ENCODE data around the gene ATP8B1. TPM values are rescaled to one million over a fixed set of nuclear protein-coding genes. Genes with fewer than 3 reads are reported as not detected.
A peak's percentile ranks its signal among the peaks of the same experiment; 100 is the strongest.

Gene ATP8B1
- total RNA-seq, 2 experiments from 2014 or later: 0.18 to 0.38 TPM

GRCh38 chr18:57844319-57844718, 41.2 kb upstream of the ATP8B1 start:
- DNase-seq (no peak), ATAC-seq (no peak)
- Mint-ChIP-seq H3K4me1 (ENCODE audit: low read depth) (peaks cover 23% of the 10 kb centered on the region), H3K36me3 (ENCODE audit: low read depth) (no peaks in the 10 kb centered on the region), H3K27me3 (peaks cover 30% of the 10 kb centered on the region), H3K9me3 (no peaks in the 10 kb centered on the region), H3K4me3 (no peak overlapping the region), H3K27ac (no peak overlapping the region)
- CTCF ChIA-PET: no interaction called here
- intact Hi-C loops (cut with micrococcal nuclease): loop anchor here (5.0 kb wide), 1 partner anchor 212 kb away; no protein-coding TSS in a partner anchor
- no peak for TF ChIP-seq CTCF (IDR thresholded peaks at IDR 0.05)
- POLR2A ChIA-PET: no interaction called here

GRCh38 chr18:57843386-57843785, 40.3 kb upstream of the ATP8B1 start:
- no peaks in the 10 kb centered on the region for H3K36me3 Mint-ChIP-seq (ENCODE audit: low read depth)
- no peaks in the 10 kb centered on the region for H3K9me3 Mint-ChIP-seq
- no peak for TF ChIP-seq CTCF (IDR thresholded peaks at IDR 0.05)
- peaks cover 33% of the 10 kb centered on the region for H3K27me3 Mint-ChIP-seq
- H3K4me3 Mint-ChIP-seq: no peak overlapping the region
- H3K27ac Mint-ChIP-seq: no peak overlapping the region
- no peak for ATAC-seq
- H3K4me1 Mint-ChIP-seq (ENCODE audit: low read depth): peaks cover 28% of the 10 kb centered on the region
- ChIA-PET CTCF (no interaction called here), POLR2A (no interaction called here)
- DNase-seq: no peak
- intact Hi-C loops (cut with micrococcal nuclease): loop anchor here (5.0 kb wide), 1 partner anchor 211 kb away; no protein-coding TSS in a partner anchor

- H3K9me3 Mint-ChIP-seq: no peaks in the 10 kb centered on the region
- ChIA-PET CTCF (interaction anchor here (1.2 to 1.3 kb wide), 2 partner anchors 17 to 18 kb away, joined by 3 read pairs; no protein-coding TSS in a partner anchor), POLR2A (no interaction called here)
- peaks cover 30% of the 10 kb centered on the region for H3K27me3 Mint-ChIP-seq
- no peak overlapping the region for H3K4me3 Mint-ChIP-seq
- H3K36me3 Mint-ChIP-seq (ENCODE audit: low read depth): peaks cover 2% of the 10 kb centered on the region
- TF ChIP-seq CTCF (IDR thresholded peaks at IDR 0.05): no peak
- DNase-seq (peak; percentile 60), ATAC-seq (peak; percentile 67)
- intact Hi-C loops (cut with micrococcal nuclease): loop anchor here (5.0 kb wide), 1 partner anchor 209 kb away; no protein-coding TSS in a partner anchor
- H3K4me1 Mint-ChIP-seq (ENCODE audit: low read depth): peaks cover 43% of the 10 kb centered on the region
- peak overlapping the region; percentile 64 for H3K27ac Mint-ChIP-seq
Measured at GRCh38 chr18:57841568-57841967, 38.5 kb upstream of the ATP8B1 start.

- no peak for TF ChIP-seq CTCF (IDR thresholded peaks at IDR 0.05)
- CTCF ChIA-PET: no interaction called here
- DNase-seq: no peak
- Mint-ChIP-seq H3K4me3 (no peak overlapping the region), H3K36me3 (ENCODE audit: low read depth) (peaks cover 2% of the 10 kb centered on the region), H3K4me1 (ENCODE audit: low read depth) (peaks cover 44% of the 10 kb centered on the region), H3K27me3 (peaks cover 36% of the 10 kb centered on the region), H3K9me3 (no peaks in the 10 kb centered on the region), H3K27ac (no peak overlapping the region)
- POLR2A ChIA-PET: no interaction called here
- no peak for ATAC-seq
- intact Hi-C loops (cut with micrococcal nuclease): loop anchor here (5.0 kb wide), 1 partner anchor 208 kb away; no protein-coding TSS in a partner anchor
Measured at GRCh38 chr18:57839942-57840381, 36.8 kb upstream of the ATP8B1 start.

- Mint-ChIP-seq H3K27me3 (peaks cover 22% of the 10 kb centered on the region), H3K4me1 (ENCODE audit: low read depth) (peaks cover 55% of the 10 kb centered on the region), H3K36me3 (ENCODE audit: low read depth) (peaks cover 2% of the 10 kb centered on the region), H3K27ac (peak overlapping the region; percentile 20), H3K9me3 (no peaks in the 10 kb centered on the region), H3K4me3 (no peak overlapping the region)
- intact Hi-C loops (cut with micrococcal nuclease): no loop called here
- ChIA-PET CTCF (interaction anchor here (0.9 to 1.5 kb wide), 5 partner anchors 9 to 218 kb away, joined by 3 to 4 read pairs (median 3); no protein-coding TSS in a partner anchor), POLR2A (interaction anchor here (0.6 to 0.9 kb wide), 3 partner anchors 17 to 210 kb away, joined by 3 read pairs; no protein-coding TSS in a partner anchor)
- peak; percentile 81 for DNase-seq
- TF ChIP-seq CTCF (IDR thresholded peaks at IDR 0.05): no peak
- ATAC-seq: peak; percentile 86
Measured at GRCh38 chr18:57837917-57838548, 34.9 kb upstream of the ATP8B1 start.

Measured in activated CD8-positive, alpha-beta T cell treated with anti-CD3 and anti-CD28 coated beads for 36 hours (primary cell).